Measurements from ENCODE around the gene FAM117B.

GRCh38 chr2:202815548-202816360, 181.0 kb downstream of the FAM117B start:
- no peak for TF ChIP-seq POLR2AphosphoS5 (IDR thresholded peaks at IDR 0.05; ENCODE audit: borderline replicate concordance, low read depth, low read length)
- no peak for TF ChIP-seq EZH2 (IDR thresholded peaks at IDR 0.05)
- TF ChIP-seq FOXP2 (optimal IDR thresholded peaks at IDR 0.05; ENCODE audit: control extremely low read depth, extremely low read length, insufficient read depth): no peak

All from SK-N-MC (cell line).